Muscle of leg (tissue), 11 donors: ENCODE results near the gene PRSS53. TPM values are rescaled to one million over a fixed set of nuclear protein-coding genes. Genes with fewer than 3 reads are reported as not detected.

Source experiments
- DNase-seq: peaks from one replicate; pipeline ENCODE4 v3.0.0; 2013
- H3K27ac ChIP-seq: one replicate; pipeline ENCODE4 v1.5.1; 2013; ENCODE audit warnings: mild to moderate bottlenecking, low read length, control low read depth
- H3K27me3 ChIP-seq: one replicate; pipeline ENCODE4 v1.6.1; 2013; ENCODE audit warnings: low read length; ENCODE audit not compliant: control insufficient read depth, insufficient read depth
- H3K36me3 ChIP-seq: one replicate; pipeline ENCODE4 v1.6.1; 2013; ENCODE audit warnings: low read length; ENCODE audit not compliant: control insufficient read depth, insufficient read depth
- H3K4me1 ChIP-seq: one replicate; pipeline ENCODE4 v1.6.1; 2013; ENCODE audit warnings: low read length; ENCODE audit not compliant: control insufficient read depth, insufficient read depth
- H3K4me3 ChIP-seq: one replicate; pipeline ENCODE4 v1.5.1; 2013; ENCODE audit warnings: low read length, control low read depth
- H3K9me3 ChIP-seq: replicated peaks from 2 replicates; pipeline ENCODE4 v1.6.1; 2013; ENCODE audit warnings: low read depth, low read length; ENCODE audit not compliant: control insufficient read depth
- WGBS: methylation state at CpG from one replicate; pipeline ENCODE4 v1.1.5; 2013; ENCODE audit warnings: missing lambda C conversion rate; ENCODE audit not compliant: insufficient coverage; 5-methylcytosine and 5-hydroxymethylcytosine counted together
- polyA plus RNA-seq, 8 donors: library from polyadenylated mRNA; unstranded; fragments of 120-200 nt; gene quantifications; one replicate each; pipeline versions ENCODE4 v1.2.1 to v1.2.3, GENCODE V29; 2013; ENCODE audit warnings: inconsistent platforms in 1 of 8, low replicate concordance in 1 of 8; ENCODE audit not compliant: insufficient read length in 8 of 8, insufficient read depth in 1 of 8
- total RNA-seq: library from RNA; stranded (reverse); fragments of 120-200 nt; gene quantifications from one replicate; pipeline ENCODE4 v1.2.4, GENCODE V29; 2013

PRSS53 gene
- total and polyA plus RNA-seq, 9 donors: 1.8 to 11.5 (median 4.8) TPM

DNA sequence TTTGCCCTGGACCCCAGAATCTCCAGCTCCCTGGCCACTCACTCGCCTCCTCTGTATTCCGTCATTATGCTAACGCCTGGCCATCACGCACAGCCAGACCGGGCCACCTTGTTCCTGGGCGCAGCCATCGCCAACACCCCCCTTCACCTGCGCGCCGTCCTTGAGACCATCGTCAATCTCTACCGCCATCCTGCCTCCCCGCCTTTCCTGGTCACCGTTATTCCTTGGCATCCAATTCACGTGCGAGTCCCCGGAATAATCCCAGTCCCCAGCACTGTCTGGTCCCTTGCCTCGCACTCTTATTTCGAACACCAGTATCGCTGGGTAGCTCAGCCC, 5.3 kb upstream of the PRSS53 start:
- Histone ChIP-seq H3K27ac (peak overlapping the region; percentile 87), H3K4me1 (peaks cover 24% of the 10 kb centered on the region), H3K36me3 (peaks cover 23% of the 10 kb centered on the region), H3K9me3 (no peaks in the 10 kb centered on the region), H3K4me3 (peak overlapping the region; percentile 92), H3K27me3 (no peaks in the 10 kb centered on the region)
- DNase-seq: no peak
- WGBS: under 1% methylated on average over 20 of the region's 20 CpGs

DNA sequence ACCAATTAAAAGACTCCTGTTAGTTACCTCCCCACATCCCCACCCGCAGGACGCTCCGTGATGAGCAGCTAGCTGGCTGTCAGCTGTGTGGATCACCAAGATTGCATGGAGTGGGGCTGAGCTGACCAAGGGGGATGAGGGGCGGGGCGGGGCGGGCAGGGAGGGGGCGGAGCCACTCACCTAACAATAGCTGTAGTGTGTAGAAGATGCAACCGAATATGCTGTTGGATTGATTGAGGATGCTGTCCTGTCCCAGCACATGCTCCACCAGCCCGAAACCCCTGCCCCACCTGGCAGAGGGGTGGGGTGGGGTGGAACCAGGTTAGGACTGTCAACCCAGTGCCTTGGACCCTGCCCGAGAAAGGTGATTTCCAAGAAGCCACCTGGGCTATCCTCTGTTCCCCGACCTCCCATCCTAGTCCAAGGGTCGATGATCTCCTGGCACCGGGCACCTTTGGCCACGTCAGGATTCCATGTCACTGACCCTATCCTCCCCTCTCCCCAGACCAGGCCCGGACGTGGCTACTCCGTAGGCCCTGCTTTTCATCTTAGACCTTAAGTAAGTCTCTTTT, 4.5 kb upstream of the PRSS53 start:
- Histone ChIP-seq H3K36me3 (peaks cover 31% of the 10 kb centered on the region), H3K27ac (peak overlapping the region; percentile 87), H3K27me3 (no peaks in the 10 kb centered on the region), H3K4me1 (peaks cover 33% of the 10 kb centered on the region), H3K9me3 (no peaks in the 10 kb centered on the region), H3K4me3 (peak overlapping the region; percentile 92)
- DNase-seq: peak; percentile 44
- WGBS: 35% methylated on average over 2 of the region's 17 CpGs

GRCh38 chr16:31092330-31092729, 3.6 kb upstream of the PRSS53 start:
- no peak for DNase-seq
- Histone ChIP-seq H3K27me3 (no peaks in the 10 kb centered on the region), H3K36me3 (peaks cover 40% of the 10 kb centered on the region), H3K4me3 (no peak overlapping the region), H3K27ac (no peak overlapping the region), H3K9me3 (no peaks in the 10 kb centered on the region), H3K4me1 (peaks cover 42% of the 10 kb centered on the region)
- 86% methylated on average over 4 of the region's 5 CpGs for WGBS

DNA sequence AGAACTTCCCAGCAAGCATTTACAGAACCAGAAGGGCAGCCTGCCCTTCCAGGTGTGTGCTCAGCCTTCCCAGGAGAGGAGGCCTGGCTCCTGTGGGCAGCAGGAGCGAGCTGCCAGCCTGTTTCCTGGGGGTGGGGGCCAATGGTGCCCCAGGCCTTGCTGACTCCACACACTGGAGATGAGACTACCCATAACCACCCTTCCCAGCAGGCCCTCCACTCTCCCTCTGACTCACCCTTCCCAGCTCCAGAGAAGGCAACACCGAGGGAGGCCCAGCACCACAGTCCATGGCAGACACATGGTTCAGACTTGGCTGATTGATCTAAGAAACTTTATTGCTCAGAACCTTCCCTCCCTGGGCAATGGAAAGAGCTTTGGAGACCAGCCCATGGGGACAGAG, 1.8 kb upstream of the PRSS53 start:
- H3K27ac ChIP-seq: no peak overlapping the region
- no peaks in the 10 kb centered on the region for H3K27me3 ChIP-seq
- H3K4me1 ChIP-seq: peaks cover 57% of the 10 kb centered on the region
- 86% methylated on average over 1 of the region's 2 CpGs for WGBS
- H3K9me3 ChIP-seq: no peaks in the 10 kb centered on the region
- H3K36me3 ChIP-seq: peaks cover 42% of the 10 kb centered on the region
- DNase-seq: no peak
- no peak overlapping the region for H3K4me3 ChIP-seq

DNA sequence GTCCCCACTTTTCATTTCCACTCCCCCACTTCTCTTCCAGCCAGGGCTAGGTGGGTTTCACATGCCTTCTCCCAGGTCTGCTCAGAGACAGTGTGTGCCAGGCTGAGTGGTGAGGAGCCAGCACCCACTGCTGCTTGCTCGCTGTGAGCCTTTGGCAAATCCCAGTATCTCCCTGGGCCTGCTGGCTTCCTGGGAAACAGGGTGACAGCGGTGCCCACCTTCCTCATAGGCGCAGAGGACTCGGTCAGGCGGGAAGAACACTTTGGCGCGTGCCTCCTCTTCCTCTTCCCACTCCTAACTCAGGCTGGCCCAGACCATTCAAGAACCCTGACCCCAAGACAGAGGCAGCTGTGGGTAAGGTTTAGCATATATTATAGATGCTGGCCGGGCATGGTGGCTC, 456 bp upstream of the PRSS53 start:
- DNase-seq: no peak
- Histone ChIP-seq H3K36me3 (peaks cover 49% of the 10 kb centered on the region), H3K27ac (no peak overlapping the region), H3K27me3 (no peaks in the 10 kb centered on the region), H3K4me3 (no peak overlapping the region), H3K4me1 (peaks cover 66% of the 10 kb centered on the region), H3K9me3 (no peaks in the 10 kb centered on the region)
- WGBS: 100% methylated on average over 1 of the region's 8 CpGs

DNA sequence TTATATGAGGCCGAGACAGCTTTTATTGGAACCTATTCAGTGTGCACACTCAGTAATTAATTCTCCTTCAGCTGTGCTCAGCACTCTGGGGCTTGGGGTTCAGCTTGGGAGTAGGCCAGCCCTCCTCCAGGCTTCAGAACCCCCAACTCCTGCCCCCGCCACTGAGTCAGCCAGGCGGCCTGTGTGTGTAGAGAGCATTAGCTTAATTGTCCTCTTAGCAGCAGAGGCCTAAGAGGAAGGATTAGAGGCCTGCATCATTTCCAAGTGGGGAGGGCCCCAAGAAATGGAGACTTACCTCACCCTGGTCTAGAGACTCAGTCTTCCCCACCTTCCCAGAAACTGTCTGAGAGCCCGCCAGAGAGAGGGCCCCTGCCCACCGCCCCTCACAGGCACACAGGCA, 772 bp downstream of the PRSS53 start:
- H3K36me3 ChIP-seq: peaks cover 60% of the 10 kb centered on the region
- WGBS: 60% methylated on average over 1 of the region's 5 CpGs
- H3K4me3 ChIP-seq: no peak overlapping the region

GRCh38 chr16:31087481-31087880, 1.3 kb downstream of the PRSS53 start:
- 76% methylated on average over 4 of the region's 8 CpGs for WGBS
- H3K4me1 ChIP-seq: peaks cover 68% of the 10 kb centered on the region
- no peaks in the 10 kb centered on the region for H3K9me3 ChIP-seq
- no peak overlapping the region for H3K4me3 ChIP-seq
- no peak for DNase-seq
- H3K27me3 ChIP-seq: no peaks in the 10 kb centered on the region
- H3K36me3 ChIP-seq: peaks cover 64% of the 10 kb centered on the region
- peak overlapping the region; percentile 95 for H3K27ac ChIP-seq

More for the DNA sequence above, 772 bp downstream of the PRSS53 start:
- Histone ChIP-seq H3K27ac (peak overlapping the region; percentile 67), H3K27me3 (no peaks in the 10 kb centered on the region), H3K9me3 (no peaks in the 10 kb centered on the region), H3K4me1 (peaks cover 67% of the 10 kb centered on the region)
- DNase-seq: no peak

DNA sequence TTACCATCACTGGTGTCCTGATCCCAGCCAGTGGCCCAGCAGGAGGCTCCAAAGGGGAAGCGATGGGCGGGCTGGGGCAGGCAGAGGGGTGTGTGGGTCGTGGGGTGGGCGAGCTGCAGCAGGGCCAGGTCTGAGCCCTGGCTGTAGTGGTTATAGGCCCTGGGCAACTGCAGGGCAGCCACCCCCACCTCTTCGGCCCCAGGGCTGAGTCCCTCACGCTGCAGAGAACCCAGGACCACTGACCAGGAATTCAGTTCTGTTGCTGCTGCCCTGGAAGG, 2.2 kb downstream of the PRSS53 start:
- Histone ChIP-seq H3K36me3 (peaks cover 70% of the 10 kb centered on the region), H3K4me3 (peak overlapping the region; percentile 26), H3K4me1 (peaks cover 76% of the 10 kb centered on the region), H3K9me3 (no peaks in the 10 kb centered on the region), H3K27ac (peak overlapping the region; percentile 95), H3K27me3 (no peaks in the 10 kb centered on the region)
- no peak for DNase-seq
- WGBS: 68% methylated on average over 6 of the region's 6 CpGs

DNA sequence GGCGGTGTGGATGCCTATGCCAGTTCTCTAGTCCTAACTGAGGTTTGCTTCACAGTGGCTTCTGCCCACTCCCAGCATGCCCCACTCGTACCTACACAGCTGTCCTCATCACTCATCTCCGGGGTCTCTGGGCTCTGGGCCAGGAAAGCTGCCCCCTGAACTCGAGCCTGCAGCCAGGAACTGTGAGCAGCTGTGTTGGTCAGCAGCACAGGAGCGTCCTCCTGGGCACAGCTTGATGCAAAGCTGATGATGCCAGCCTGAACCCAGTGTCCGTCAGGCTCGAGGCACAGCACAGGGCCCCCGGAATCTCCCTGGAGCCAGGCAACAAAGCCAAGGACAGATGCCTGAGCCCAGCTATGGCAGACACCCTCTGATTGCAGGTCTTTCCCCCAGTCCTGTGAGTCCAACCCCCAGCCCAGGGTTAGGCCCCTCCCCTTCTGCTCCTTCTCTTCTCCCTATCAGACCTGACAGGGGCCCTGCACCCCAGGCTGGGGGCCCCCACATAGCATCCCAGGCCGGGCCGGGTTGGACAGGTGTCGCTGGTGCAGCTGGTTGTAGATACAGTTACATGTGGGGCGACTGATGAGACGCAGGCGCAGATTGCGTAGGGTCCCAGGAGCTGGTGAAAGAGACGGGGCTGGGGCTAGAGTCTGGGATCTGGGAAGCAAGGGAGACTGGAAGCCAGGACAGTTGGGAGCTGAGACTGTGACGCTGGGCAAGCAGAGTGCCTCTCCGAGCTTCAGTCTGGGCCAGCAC, 2.7 kb downstream of the PRSS53 start:
- Histone ChIP-seq H3K4me3 (peak overlapping the region; percentile 44), H3K4me1 (peaks cover 77% of the 10 kb centered on the region), H3K36me3 (peaks cover 71% of the 10 kb centered on the region), H3K27me3 (no peaks in the 10 kb centered on the region), H3K9me3 (no peaks in the 10 kb centered on the region), H3K27ac (peak overlapping the region; percentile 95)
- DNase-seq: peak; percentile 89
- 73% methylated on average over 18 of the region's 18 CpGs for WGBS

DNA sequence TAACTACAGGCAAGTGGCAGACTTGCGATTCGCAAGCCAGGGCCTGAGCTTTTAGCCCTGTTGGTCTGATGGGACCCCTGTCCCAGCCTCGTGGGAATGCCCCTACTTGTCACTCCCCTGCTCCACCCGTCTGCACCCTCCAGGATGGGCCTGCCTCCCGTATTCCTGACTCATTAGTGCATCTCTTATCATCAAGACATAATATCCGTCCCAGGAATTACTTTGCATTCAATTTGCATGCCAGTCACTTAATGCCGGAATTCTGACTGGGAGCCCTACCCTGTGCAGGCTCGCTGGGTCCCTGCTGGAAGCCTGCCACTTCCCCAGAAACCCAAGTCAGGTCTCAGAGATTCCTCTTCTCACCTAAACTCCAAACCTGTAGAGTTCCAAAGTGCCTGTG, 3.3 kb downstream of the PRSS53 start:
- Histone ChIP-seq H3K27me3 (no peaks in the 10 kb centered on the region), H3K4me3 (peak overlapping the region; percentile 44), H3K36me3 (peaks cover 71% of the 10 kb centered on the region), H3K27ac (peak overlapping the region; percentile 95), H3K9me3 (no peaks in the 10 kb centered on the region), H3K4me1 (peaks cover 77% of the 10 kb centered on the region)
- 65% methylated on average over 8 of the region's 8 CpGs for WGBS
- DNase-seq: no peak
